ENCODE measurements around the gene SLC6A11. TPM values are rescaled to one million over a fixed set of nuclear protein-coding genes. Genes with fewer than 3 reads are reported as not detected.

SLC6A11 gene
- total and polyA plus RNA-seq, 2 of the 13 experiments (the other 11 are each of a cell fraction or from before 2014, with no cell fraction given): 17.9 to 34.5 TPM

GRCh38 chr3:10804183-10804648 lies 11.8 kb upstream of the SLC6A11 start:
- DNase-seq (ENCODE audit: low spot score) (no peak), FAIRE-seq (no peak), ATAC-seq (no peak)
- Histone ChIP-seq H3K27ac (ENCODE audit: extremely low read length, insufficient read depth, low read length) (no peak overlapping the region), H4K20me1 (ENCODE audit: insufficient read depth, low read length) (no peaks in the 10 kb centered on the region), H3K36me3 (replicated peaks in 1 of 2; ENCODE audit: control insufficient read depth in 1 of 2, insufficient read depth in 2 of 2, low read length in 2 of 2) (no peaks in the 10 kb centered on the region), H3K9me3 (ENCODE audit: low read length) (no peaks in the 10 kb centered on the region), H3K79me2 (ENCODE audit: insufficient read depth, low read length) (no peaks in the 10 kb centered on the region), H3K4me3 (replicated peaks in 1 of 3; ENCODE audit: insufficient read depth in 1 of 3, low read depth in 2 of 3, low read length in 3 of 3) (no peak overlapping the region), H3K4me1 (ENCODE audit: insufficient read depth, low read length) (peaks cover 17% of the 10 kb centered on the region), H3K9ac (ENCODE audit: insufficient read depth, low read depth, low read length) (no peak overlapping the region), H2AFZ (ENCODE audit: low read length) (no peak overlapping the region), H3K27me3 (ENCODE audit: control insufficient read depth in 1 of 2, insufficient read depth in 2 of 2, low read length in 2 of 2) (no peaks in the 10 kb centered on the region), H3K4me2 (ENCODE audit: low read depth, low read length) (no peak overlapping the region)
- ChIA-PET POLR2A (no interaction called here), CTCF (ENCODE audit: low intra/inter-chr PET ratio, low total read pairs) (no interaction called here)
- no TSS peak for BruUV-seq (replicated peaks)
- in situ Hi-C loops (cut with HindIII; ENCODE audit: extremely low pct_ligation_motif_present, low pct_unique_long_range_greater_than_20kb) (no loop called here), intact Hi-C loops (cut with micrococcal nuclease; ENCODE audit: unreplicated experiment) (no loop called here)
- TF ChIP-seq, protein P1, sequence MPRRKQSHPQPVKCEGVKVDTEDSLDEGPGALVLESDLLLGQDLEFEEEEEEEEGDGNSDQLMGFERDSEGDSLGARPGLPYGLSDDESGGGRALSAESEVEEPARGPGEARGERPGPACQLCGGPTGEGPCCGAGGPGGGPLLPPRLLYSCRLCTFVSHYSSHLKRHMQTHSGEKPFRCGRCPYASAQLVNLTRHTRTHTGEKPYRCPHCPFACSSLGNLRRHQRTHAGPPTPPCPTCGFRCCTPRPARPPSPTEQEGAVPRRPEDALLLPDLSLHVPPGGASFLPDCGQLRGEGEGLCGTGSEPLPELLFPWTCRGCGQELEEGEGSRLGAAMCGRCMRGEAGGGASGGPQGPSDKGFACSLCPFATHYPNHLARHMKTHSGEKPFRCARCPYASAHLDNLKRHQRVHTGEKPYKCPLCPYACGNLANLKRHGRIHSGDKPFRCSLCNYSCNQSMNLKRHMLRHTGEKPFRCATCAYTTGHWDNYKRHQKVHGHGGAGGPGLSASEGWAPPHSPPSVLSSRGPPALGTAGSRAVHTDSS (CRISPR knock-in tag; conservative IDR thresholded peaks at IDR 0.05): no peak
- TF ChIP-seq U2AF1 (optimal IDR thresholded peaks at IDR 0.05; ENCODE audit: low read depth, low read length) (no peak), RAD21 (CRISPR knock-in tag; IDR thresholded peaks at IDR 0.05) (no peak), FOXK2 (IDR thresholded peaks at IDR 0.05) (no peak), ZFP62 (CRISPR knock-in tag; IDR thresholded peaks at IDR 0.05) (no peak), GABPB1 (CRISPR knock-in tag; IDR thresholded peaks at IDR 0.05) (no peak), IRF9 (CRISPR knock-in tag; IDR thresholded peaks at IDR 0.05; ENCODE audit: borderline replicate concordance) (no peak), HNF4G (IDR thresholded peaks at IDR 0.05; ENCODE audit: borderline replicate concordance, low read depth, low read length) (no peak), HNF4G (CRISPR knock-in tag; IDR thresholded peaks at IDR 0.05; ENCODE audit: borderline replicate concordance, low read depth) (no peak), ADNP (CRISPR knock-in tag; IDR thresholded peaks at IDR 0.05) (no peak), MYNN (CRISPR knock-in tag; IDR thresholded peaks at IDR 0.05; ENCODE audit: low read depth) (no peak), ZNF510 (CRISPR knock-in tag; IDR thresholded peaks at IDR 0.05; ENCODE audit: low read depth) (no peak), SP4 (CRISPR knock-in tag; IDR thresholded peaks at IDR 0.05) (no peak), IKZF4 (CRISPR knock-in tag; IDR thresholded peaks at IDR 0.05; ENCODE audit: borderline replicate concordance, low read depth, not compliant biosample characterization) (no peak), SNRNP70 (IDR thresholded peaks at IDR 0.05; ENCODE audit: low read depth, low read length) (no peak), ZNF468 (CRISPR knock-in tag; IDR thresholded peaks at IDR 0.05) (no peak), RARG (CRISPR knock-in tag; IDR thresholded peaks at IDR 0.05; ENCODE audit: low read depth) (no peak), WIZ (CRISPR knock-in tag; IDR thresholded peaks at IDR 0.05) (no peak)
- TF ChIP-seq, protein P2, sequence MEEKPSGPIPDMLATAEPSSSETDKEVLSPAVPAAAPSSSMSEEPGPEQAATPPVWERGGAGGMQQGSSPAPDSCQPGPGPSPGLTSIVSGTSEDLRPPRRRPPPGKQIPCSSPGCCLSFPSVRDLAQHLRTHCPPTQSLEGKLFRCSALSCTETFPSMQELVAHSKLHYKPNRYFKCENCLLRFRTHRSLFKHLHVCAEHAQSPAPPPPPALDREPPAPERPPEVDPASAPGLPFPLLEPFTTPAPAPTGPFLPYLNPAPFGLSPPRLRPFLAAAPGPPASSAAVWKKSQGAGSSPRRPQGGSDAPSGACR (CRISPR knock-in tag; IDR thresholded peaks at IDR 0.05): no peak
- TF ChIP-seq, protein P3, sequence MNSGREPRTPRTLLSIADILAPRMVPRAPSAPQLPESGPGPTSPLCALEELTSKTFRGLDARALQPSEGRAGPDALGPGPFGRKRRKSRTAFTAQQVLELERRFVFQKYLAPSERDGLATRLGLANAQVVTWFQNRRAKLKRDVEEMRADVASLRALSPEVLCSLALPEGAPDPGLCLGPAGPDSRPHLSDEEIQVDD (CRISPR knock-in tag; IDR thresholded peaks at IDR 0.05; ENCODE audit: borderline replicate concordance): no peak
- TF ChIP-seq, protein P4, sequence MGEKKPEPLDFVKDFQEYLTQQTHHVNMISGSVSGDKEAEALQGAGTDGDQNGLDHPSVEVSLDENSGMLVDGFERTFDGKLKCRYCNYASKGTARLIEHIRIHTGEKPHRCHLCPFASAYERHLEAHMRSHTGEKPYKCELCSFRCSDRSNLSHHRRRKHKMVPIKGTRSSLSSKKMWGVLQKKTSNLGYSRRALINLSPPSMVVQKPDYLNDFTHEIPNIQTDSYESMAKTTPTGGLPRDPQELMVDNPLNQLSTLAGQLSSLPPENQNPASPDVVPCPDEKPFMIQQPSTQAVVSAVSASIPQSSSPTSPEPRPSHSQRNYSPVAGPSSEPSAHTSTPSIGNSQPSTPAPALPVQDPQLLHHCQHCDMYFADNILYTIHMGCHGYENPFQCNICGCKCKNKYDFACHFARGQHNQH (CRISPR knock-in tag; IDR thresholded peaks at IDR 0.05): no peak
- WGBS (ENCODE audit: low lambda C conversion rate): 23% methylated on average over 2 of the region's 2 CpGs

Measured in HepG2 (cell line).